Colonic mucosa (tissue), 4 donors: ENCODE data around the gene APPBP2. TPM values are rescaled to one million over a fixed set of nuclear protein-coding genes. Genes with fewer than 3 reads are reported as not detected.
"Not testable (repeated sequence)": the region's sequence is repeated elsewhere in the genome, so short reads cannot be mapped to it uniquely, and the experiment has no call there.

Source experiments
- DNase-seq: peaks from one replicate; pipeline ENCODE4 v3.0.0-alpha.2; 2020
- H3K27ac ChIP-seq: fragments of 200-600 bp; one replicate; pipeline ENCODE4 v1.8.0; 2021
- H3K27me3 ChIP-seq: fragments of 200-600 bp; one replicate; pipeline ENCODE4 v1.8.0; 2021
- H3K36me3 ChIP-seq: fragments of 200-600 bp; one replicate; pipeline ENCODE4 v1.8.0; 2021
- H3K4me1 ChIP-seq: fragments of 200-600 bp; one replicate; pipeline ENCODE4 v1.8.0; 2021; ENCODE audit warnings: mild to moderate bottlenecking
- H3K4me3 ChIP-seq: fragments of 200-600 bp; one replicate; pipeline ENCODE4 v1.8.0; 2021
- H3K9ac ChIP-seq, 2 donors: one replicate each; pipeline ENCODE4 v1.7.0; 2013; ENCODE audit warnings: control low read depth in 2 of 2, low read depth in 2 of 2, low read length in 2 of 2
- H3K9me3 ChIP-seq: fragments of 200-600 bp; one replicate; pipeline ENCODE4 v1.8.0; 2021
- intact Hi-C: fragments of 100-400 bp; cut with DNase I; formaldehyde crosslinking; loops from one replicate; pipeline ENCODE4 v1.14.1; 2022
- total RNA-seq, 2 donors: library from RNA; stranded (reverse); fragmentation: NEBNext Ultra II Directional in 1 of 2; extraction: Animal tissue kit (Norgen Biotek cat#: 25700) in 1 of 2; gene quantifications; one replicate each; pipeline ENCODE4 v1.2.1, GENCODE V29; 2021
- TF ChIP-seq, protein P1 (sequence below): fragments of 200-600 bp; IDR thresholded peaks from one replicate; pipeline ENCODE4 v1.8.0; 2022; ENCODE audit warnings: antibody characterized with exemption, mild to moderate bottlenecking
- donor health status: healthy.
- donor health status: DM: no; HTN: no; CAD: no.
- donor health status: DM: no; HTN: no; CAD: no.

Gene APPBP2
- total RNA-seq, 2 donors from 2014 or later = 26.7 to 42.0 TPM

DNA sequence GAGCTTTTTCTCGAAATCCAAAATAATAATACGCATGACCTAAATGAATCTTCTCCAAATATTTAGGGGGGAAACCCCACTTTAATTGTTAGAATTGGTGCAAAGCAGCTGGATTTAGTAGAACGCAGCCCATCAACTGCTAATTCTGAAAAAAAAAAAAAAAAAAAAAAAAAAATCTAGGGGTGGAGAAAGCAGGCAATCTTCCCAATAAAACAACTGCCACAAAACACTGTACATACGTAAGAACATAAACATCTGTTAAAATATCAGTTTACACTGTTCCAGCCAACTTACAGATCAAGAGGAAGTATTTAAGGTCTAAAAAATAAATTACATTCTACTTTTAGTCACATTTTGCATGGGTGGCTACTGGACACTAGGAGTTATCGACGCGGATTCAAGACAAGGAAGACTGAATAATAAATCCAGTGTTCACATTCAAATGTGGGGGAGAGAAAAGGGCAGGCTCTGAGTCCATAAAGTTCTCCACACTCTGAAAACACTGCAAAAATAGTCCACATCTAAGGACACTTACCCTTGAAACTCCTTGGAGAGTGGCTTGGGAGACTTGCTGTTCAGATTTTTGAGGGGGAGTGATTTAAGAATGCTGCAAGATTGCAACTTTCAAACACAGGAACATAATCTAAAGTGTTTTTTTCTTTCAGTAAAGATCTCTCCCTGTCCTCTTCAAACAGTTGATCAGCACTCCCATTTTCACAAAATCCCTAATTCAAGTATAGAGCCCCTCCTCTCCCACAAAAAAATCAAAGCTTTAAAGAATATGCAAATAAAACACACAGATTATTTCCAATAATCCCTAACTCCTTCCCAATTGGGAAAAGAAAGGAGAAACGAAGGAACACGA lies 1.3 kb downstream of the APPBP2 start:
- TF ChIP-seq, protein P1, sequence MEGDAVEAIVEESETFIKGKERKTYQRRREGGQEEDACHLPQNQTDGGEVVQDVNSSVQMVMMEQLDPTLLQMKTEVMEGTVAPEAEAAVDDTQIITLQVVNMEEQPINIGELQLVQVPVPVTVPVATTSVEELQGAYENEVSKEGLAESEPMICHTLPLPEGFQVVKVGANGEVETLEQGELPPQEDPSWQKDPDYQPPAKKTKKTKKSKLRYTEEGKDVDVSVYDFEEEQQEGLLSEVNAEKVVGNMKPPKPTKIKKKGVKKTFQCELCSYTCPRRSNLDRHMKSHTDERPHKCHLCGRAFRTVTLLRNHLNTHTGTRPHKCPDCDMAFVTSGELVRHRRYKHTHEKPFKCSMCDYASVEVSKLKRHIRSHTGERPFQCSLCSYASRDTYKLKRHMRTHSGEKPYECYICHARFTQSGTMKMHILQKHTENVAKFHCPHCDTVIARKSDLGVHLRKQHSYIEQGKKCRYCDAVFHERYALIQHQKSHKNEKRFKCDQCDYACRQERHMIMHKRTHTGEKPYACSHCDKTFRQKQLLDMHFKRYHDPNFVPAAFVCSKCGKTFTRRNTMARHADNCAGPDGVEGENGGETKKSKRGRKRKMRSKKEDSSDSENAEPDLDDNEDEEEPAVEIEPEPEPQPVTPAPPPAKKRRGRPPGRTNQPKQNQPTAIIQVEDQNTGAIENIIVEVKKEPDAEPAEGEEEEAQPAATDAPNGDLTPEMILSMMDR = no peak
- Histone ChIP-seq H3K4me1 (no peaks in the 10 kb centered on the region), H3K27me3 (no peaks in the 10 kb centered on the region), H3K4me3 (peak overlapping the region; percentile 74), H3K9me3 (no peaks in the 10 kb centered on the region), H3K9ac (peak overlapping the region; percentile 86 to 100), H3K27ac (peak overlapping the region; percentile 96), H3K36me3 (no peaks in the 10 kb centered on the region)
- no peak for DNase-seq
- intact Hi-C loops = no loop called here

GRCh38 chr17:60523822-60524221 lies 2.2 kb downstream of the APPBP2 start:
- TF ChIP-seq, protein P1 = no peak
- intact Hi-C loops = no loop called here
- Histone ChIP-seq H3K4me3 (no peak overlapping the region), H3K4me1 (no peaks in the 10 kb centered on the region), H3K9ac (no peak overlapping the region), H3K27ac (no peak overlapping the region), H3K36me3 (no peaks in the 10 kb centered on the region), H3K9me3 (no peaks in the 10 kb centered on the region), H3K27me3 (no peaks in the 10 kb centered on the region)
- DNase-seq = no peak

DNA sequence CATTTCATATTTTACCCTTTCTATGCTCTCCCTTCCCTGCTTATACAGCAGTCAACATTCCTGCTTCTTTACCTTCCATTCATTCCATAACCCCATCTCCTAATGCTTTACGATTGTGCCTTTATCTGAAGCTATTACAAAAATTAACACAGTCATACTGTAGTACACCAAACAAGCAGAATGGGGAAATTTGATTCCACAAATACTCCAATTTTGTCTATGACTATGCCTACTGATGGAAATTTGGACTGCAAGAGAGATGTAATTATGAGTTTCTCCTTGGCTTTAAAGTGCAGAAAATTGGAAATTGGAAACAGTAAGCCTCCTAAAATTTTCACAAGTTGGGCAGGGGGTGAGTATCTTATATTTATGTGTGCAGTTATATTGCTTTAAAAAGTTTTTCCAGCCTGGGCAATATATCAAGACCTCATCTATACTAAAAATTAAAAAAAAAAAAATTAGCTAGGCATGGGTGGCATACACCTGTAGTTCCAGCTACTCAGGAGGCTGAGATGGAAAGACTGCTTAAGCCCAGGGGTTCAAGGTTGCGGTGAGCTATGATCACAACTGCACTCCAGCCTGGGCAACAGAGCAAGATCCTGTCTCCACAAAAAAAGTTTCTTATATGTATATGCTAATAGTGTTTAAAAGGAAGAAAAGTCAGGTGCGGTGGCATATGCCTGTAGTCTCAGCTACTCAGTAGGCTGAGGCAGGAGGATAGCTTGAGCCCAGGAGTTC lies 3.0 kb downstream of the APPBP2 start:
- Histone ChIP-seq H3K4me1 (no peaks in the 10 kb centered on the region), H3K9ac (no peak overlapping the region), H3K36me3 (no peaks in the 10 kb centered on the region), H3K27me3 (no peaks in the 10 kb centered on the region), H3K9me3 (no peaks in the 10 kb centered on the region), H3K4me3 (no peak overlapping the region), H3K27ac (no peak overlapping the region)
- intact Hi-C loops = no loop called here
- no peak for DNase-seq
- TF ChIP-seq, protein P1 = no peak

DNA sequence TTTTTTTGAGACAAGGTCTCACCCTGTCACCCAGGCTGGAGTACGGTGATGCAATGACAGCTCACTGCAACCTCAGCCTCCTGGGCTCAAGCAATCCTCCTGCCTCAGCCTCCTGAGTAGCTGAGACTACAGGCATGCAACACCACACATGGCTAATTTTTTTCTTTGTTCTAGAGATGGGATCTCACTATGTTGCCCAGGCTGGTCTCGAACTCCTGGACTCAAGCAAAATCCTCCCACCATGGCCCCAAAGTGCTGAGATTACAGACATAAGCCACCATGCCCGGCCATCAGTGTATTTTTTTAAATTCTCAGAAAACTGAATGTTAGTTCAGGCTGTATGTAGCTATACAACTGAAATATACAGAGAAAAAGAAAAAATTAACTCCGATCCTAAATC lies 6.2 kb downstream of the APPBP2 start:
- H3K4me1 ChIP-seq = no peaks in the 10 kb centered on the region
- TF ChIP-seq, protein P1 = no peak
- no peak for DNase-seq
- H3K36me3 ChIP-seq = no peaks in the 10 kb centered on the region
- H3K27ac ChIP-seq = no peak overlapping the region
- H3K4me3 ChIP-seq = no peak overlapping the region
- no peak overlapping the region for H3K9ac ChIP-seq
- intact Hi-C loops = no loop called here
- H3K27me3 ChIP-seq = no peaks in the 10 kb centered on the region
- no peaks in the 10 kb centered on the region for H3K9me3 ChIP-seq

GRCh38 chr17:60515683-60516082 lies 10.4 kb downstream of the APPBP2 start:
- H3K36me3 ChIP-seq, H3K27me3 ChIP-seq, H3K9ac ChIP-seq, intact Hi-C loops, H3K9me3 ChIP-seq, H3K4me3 ChIP-seq, DNase-seq, H3K27ac ChIP-seq, H3K4me1 ChIP-seq: not testable (repeated sequence)

GRCh38 chr17:60515199-60515598 lies 10.8 kb downstream of the APPBP2 start:
- H3K9ac ChIP-seq, H3K27ac ChIP-seq, H3K4me1 ChIP-seq, intact Hi-C loops, H3K27me3 ChIP-seq, H3K9me3 ChIP-seq, H3K4me3 ChIP-seq, H3K36me3 ChIP-seq, DNase-seq: not testable (repeated sequence)
